ENCODE results near the gene C4BPA.

Gene C4BPA

GRCh38 chr1:207064561-207064960, 39.5 kb upstream of the C4BPA start:
- no peaks in the 10 kb centered on the region for H3K4me1 ChIP-seq (ENCODE audit: control insufficient read depth in 5 of 5, insufficient read depth in 5 of 5, low read length in 5 of 5)
- H3K4me3 ChIP-seq (ENCODE audit: low read depth in 1 of 5, low read length in 5 of 5) = no peak overlapping the region
- no peak overlapping the region for H3K27ac ChIP-seq (ENCODE audit: low read depth, low read length)
- no peaks in the 10 kb centered on the region for H3K9me3 ChIP-seq (ENCODE audit: control insufficient read depth in 5 of 5, low read length in 5 of 5)
- peaks cover 21 to 78% (median 63%) of the 10 kb centered on the region in 5 donors for H3K36me3 ChIP-seq (ENCODE audit: control insufficient read depth in 5 of 5, insufficient read depth in 5 of 5, low read length in 5 of 5)
- H3K27me3 ChIP-seq (ENCODE audit: control insufficient read depth in 5 of 5, insufficient read depth in 4 of 5, low read length in 5 of 5) = no peaks in the 10 kb centered on the region
- H3K9ac ChIP-seq (ENCODE audit: low read length in 5 of 5) = no peak overlapping the region

- Histone ChIP-seq H3K4me3 (ENCODE audit: low read depth in 1 of 5, low read length in 5 of 5) (no peak overlapping the region), H3K27ac (ENCODE audit: low read depth, low read length) (no peak overlapping the region), H3K36me3 (ENCODE audit: control insufficient read depth in 5 of 5, insufficient read depth in 5 of 5, low read length in 5 of 5) (peaks cover 20 to 88% (median 76%) of the 10 kb centered on the region in 5 donors), H3K9me3 (ENCODE audit: control insufficient read depth in 5 of 5, low read length in 5 of 5) (peaks cover 0 to 2% (median 0%) of the 10 kb centered on the region in 5 donors), H3K27me3 (ENCODE audit: control insufficient read depth in 5 of 5, insufficient read depth in 4 of 5, low read length in 5 of 5) (peaks cover 0 to 2% (median 0%) of the 10 kb centered on the region in 5 donors), H3K4me1 (ENCODE audit: control insufficient read depth in 5 of 5, insufficient read depth in 5 of 5, low read length in 5 of 5) (peaks cover 0 to 6% (median 0%) of the 10 kb centered on the region in 5 donors), H3K9ac (ENCODE audit: low read length in 5 of 5) (no peak overlapping the region)
These were observed 36.8 kb upstream of the C4BPA start for GRCh38 chr1:207067185-207067584.

DNA sequence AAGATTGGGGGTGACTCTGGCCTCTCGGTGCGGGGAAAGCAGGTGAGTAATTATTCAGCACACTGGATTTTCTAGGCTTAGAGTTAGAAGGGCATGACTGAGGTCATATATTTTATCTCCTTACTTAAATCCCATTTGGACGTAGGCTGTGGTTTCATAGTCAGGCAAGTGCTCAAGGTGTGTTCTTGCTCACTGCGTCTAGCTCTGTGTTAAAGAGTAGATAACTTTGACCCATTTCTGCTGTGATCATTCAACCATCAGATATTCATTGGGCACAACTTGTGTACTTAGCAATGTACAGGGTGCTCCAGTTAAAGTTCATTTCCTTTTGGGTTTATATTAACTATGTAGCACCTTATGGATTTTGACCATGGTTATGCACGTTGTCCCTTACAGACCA, 36.4 kb upstream of the C4BPA start:
- peaks cover 0 to 2% (median 0%) of the 10 kb centered on the region in 5 donors for H3K27me3 ChIP-seq (ENCODE audit: control insufficient read depth in 5 of 5, insufficient read depth in 4 of 5, low read length in 5 of 5)
- H3K4me1 ChIP-seq (ENCODE audit: control insufficient read depth in 5 of 5, insufficient read depth in 5 of 5, low read length in 5 of 5) = peaks cover 0 to 6% (median 0%) of the 10 kb centered on the region in 5 donors
- H3K27ac ChIP-seq (ENCODE audit: low read depth, low read length) = no peak overlapping the region
- H3K36me3 ChIP-seq (ENCODE audit: control insufficient read depth in 5 of 5, insufficient read depth in 5 of 5, low read length in 5 of 5) = peaks cover 17 to 88% (median 72%) of the 10 kb centered on the region in 5 donors
- no peak overlapping the region for H3K9ac ChIP-seq (ENCODE audit: low read length in 5 of 5)
- H3K9me3 ChIP-seq (ENCODE audit: control insufficient read depth in 5 of 5, low read length in 5 of 5) = peaks cover 0 to 2% (median 0%) of the 10 kb centered on the region in 5 donors
- H3K4me3 ChIP-seq (ENCODE audit: low read depth in 1 of 5, low read length in 5 of 5) = no peak overlapping the region

- Histone ChIP-seq H3K9me3 (ENCODE audit: control insufficient read depth in 5 of 5, low read length in 5 of 5) (peaks cover 0 to 2% (median 0%) of the 10 kb centered on the region in 5 donors), H3K27ac (ENCODE audit: low read depth, low read length) (no peak overlapping the region), H3K36me3 (ENCODE audit: control insufficient read depth in 5 of 5, insufficient read depth in 5 of 5, low read length in 5 of 5) (peaks cover 17 to 76% (median 61%) of the 10 kb centered on the region in 5 donors), H3K9ac (ENCODE audit: low read length in 5 of 5) (no peak overlapping the region), H3K4me1 (ENCODE audit: control insufficient read depth in 5 of 5, insufficient read depth in 5 of 5, low read length in 5 of 5) (peaks cover 0 to 6% (median 0%) of the 10 kb centered on the region in 5 donors), H3K27me3 (ENCODE audit: control insufficient read depth in 5 of 5, insufficient read depth in 4 of 5, low read length in 5 of 5) (peaks cover 0 to 2% (median 0%) of the 10 kb centered on the region in 5 donors), H3K4me3 (ENCODE audit: low read depth in 1 of 5, low read length in 5 of 5) (no peak overlapping the region)
These were observed 35.0 kb upstream of the C4BPA start for GRCh38 chr1:207069061-207069460.

DNA sequence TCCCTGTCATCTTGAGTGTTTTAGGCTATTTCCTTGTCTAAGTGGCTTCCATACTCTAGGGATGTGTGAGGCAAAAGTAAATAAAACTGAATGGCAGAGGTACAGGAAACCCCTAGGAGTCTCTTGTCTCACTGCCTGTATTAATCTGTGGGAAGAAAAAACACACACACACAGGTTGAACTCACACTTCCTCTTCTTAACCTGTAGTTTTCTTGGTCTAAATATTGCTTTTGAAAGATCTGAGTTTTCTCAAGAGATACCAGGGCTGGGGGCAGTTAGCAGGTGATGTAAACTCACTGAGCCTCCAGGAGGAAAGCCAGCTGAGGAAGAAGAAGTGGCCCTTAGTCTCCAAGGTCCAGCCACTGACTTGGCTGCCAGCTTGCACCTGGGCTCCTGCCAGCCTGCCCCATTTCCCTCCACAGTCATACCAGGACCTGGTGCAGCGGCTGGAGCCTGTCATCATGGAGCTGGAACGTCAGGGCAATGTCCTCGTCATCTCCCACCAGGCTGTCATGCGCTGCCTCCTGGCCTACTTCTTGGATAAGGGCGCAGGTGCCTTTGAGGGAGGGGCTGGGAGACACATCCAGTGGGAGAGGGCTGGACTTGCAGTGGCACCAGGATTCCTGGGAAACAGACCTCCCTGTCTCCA, 34.1 kb upstream of the C4BPA start:
- Histone ChIP-seq H3K9me3 (ENCODE audit: control insufficient read depth in 5 of 5, low read length in 5 of 5) (peaks cover 0 to 2% (median 0%) of the 10 kb centered on the region in 5 donors), H3K4me1 (ENCODE audit: control insufficient read depth in 5 of 5, insufficient read depth in 5 of 5, low read length in 5 of 5) (peaks cover 0 to 6% (median 0%) of the 10 kb centered on the region in 5 donors), H3K27ac (ENCODE audit: low read depth, low read length) (no peak overlapping the region), H3K36me3 (ENCODE audit: control insufficient read depth in 5 of 5, insufficient read depth in 5 of 5, low read length in 5 of 5) (peaks cover 17 to 77% (median 53%) of the 10 kb centered on the region in 5 donors), H3K4me3 (ENCODE audit: low read depth in 1 of 5, low read length in 5 of 5) (no peak overlapping the region), H3K27me3 (ENCODE audit: control insufficient read depth in 5 of 5, insufficient read depth in 4 of 5, low read length in 5 of 5) (peaks cover 0 to 2% (median 0%) of the 10 kb centered on the region in 5 donors), H3K9ac (ENCODE audit: low read length in 5 of 5) (no peak overlapping the region)

- H3K27ac ChIP-seq (ENCODE audit: low read depth, low read length) = no peak overlapping the region
- no peak overlapping the region for H3K4me3 ChIP-seq (ENCODE audit: low read depth in 1 of 5, low read length in 5 of 5)
- peak overlapping the region in 1 of 5 donors; percentile 96 for H3K9ac ChIP-seq (ENCODE audit: low read length in 5 of 5)
- peaks cover 0 to 2% (median 0%) of the 10 kb centered on the region in 5 donors for H3K27me3 ChIP-seq (ENCODE audit: control insufficient read depth in 5 of 5, insufficient read depth in 4 of 5, low read length in 5 of 5)
- peaks cover 0 to 2% (median 0%) of the 10 kb centered on the region in 5 donors for H3K9me3 ChIP-seq (ENCODE audit: control insufficient read depth in 5 of 5, low read length in 5 of 5)
- peaks cover 0 to 6% (median 0%) of the 10 kb centered on the region in 5 donors for H3K4me1 ChIP-seq (ENCODE audit: control insufficient read depth in 5 of 5, insufficient read depth in 5 of 5, low read length in 5 of 5)
- peaks cover 17 to 72% (median 50%) of the 10 kb centered on the region in 5 donors for H3K36me3 ChIP-seq (ENCODE audit: control insufficient read depth in 5 of 5, insufficient read depth in 5 of 5, low read length in 5 of 5)
These were observed 33.2 kb upstream of the C4BPA start for GRCh38 chr1:207070811-207071210.

GRCh38 chr1:207071426-207071825, 32.6 kb upstream of the C4BPA start:
- Histone ChIP-seq H3K9me3 (ENCODE audit: control insufficient read depth in 5 of 5, low read length in 5 of 5) (peaks cover 0 to 2% (median 0%) of the 10 kb centered on the region in 5 donors), H3K4me1 (ENCODE audit: control insufficient read depth in 5 of 5, insufficient read depth in 5 of 5, low read length in 5 of 5) (peaks cover 0 to 6% (median 0%) of the 10 kb centered on the region in 5 donors), H3K27me3 (ENCODE audit: control insufficient read depth in 5 of 5, insufficient read depth in 4 of 5, low read length in 5 of 5) (peaks cover 0 to 2% (median 0%) of the 10 kb centered on the region in 5 donors), H3K36me3 (ENCODE audit: control insufficient read depth in 5 of 5, insufficient read depth in 5 of 5, low read length in 5 of 5) (peaks cover 13 to 69% (median 48%) of the 10 kb centered on the region in 5 donors), H3K4me3 (ENCODE audit: low read depth in 1 of 5, low read length in 5 of 5) (no peak overlapping the region), H3K9ac (ENCODE audit: low read length in 5 of 5) (peak overlapping the region in 1 of 5 donors; percentile 96), H3K27ac (ENCODE audit: low read depth, low read length) (no peak overlapping the region)

DNA sequence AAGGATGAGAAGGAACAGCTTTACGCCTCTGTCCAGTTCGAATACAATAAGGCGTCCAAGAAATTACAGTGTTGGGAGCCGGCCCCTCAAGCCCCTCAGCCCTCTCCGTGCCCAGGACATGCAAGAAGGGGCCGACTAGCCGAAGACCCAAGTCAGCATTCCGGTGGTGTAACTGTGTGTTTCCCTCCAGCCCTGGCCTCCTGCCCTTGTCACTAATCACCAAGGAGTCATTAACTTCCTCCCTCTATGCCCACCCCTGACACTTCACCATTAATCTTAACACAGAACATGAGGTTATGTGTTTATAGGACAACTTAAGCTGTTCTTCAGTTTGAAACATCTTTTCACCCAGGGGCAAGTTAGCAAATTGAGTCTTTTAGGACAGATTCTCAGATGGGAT, 31.8 kb upstream of the C4BPA start:
- Histone ChIP-seq H3K27ac (ENCODE audit: low read depth, low read length) (no peak overlapping the region), H3K36me3 (ENCODE audit: control insufficient read depth in 5 of 5, insufficient read depth in 5 of 5, low read length in 5 of 5) (peaks cover 13 to 64% (median 45%) of the 10 kb centered on the region in 5 donors), H3K4me3 (ENCODE audit: low read depth in 1 of 5, low read length in 5 of 5) (no peak overlapping the region), H3K27me3 (ENCODE audit: control insufficient read depth in 5 of 5, insufficient read depth in 4 of 5, low read length in 5 of 5) (peaks cover 0 to 2% (median 0%) of the 10 kb centered on the region in 5 donors), H3K4me1 (ENCODE audit: control insufficient read depth in 5 of 5, insufficient read depth in 5 of 5, low read length in 5 of 5) (peaks cover 0 to 6% (median 0%) of the 10 kb centered on the region in 5 donors), H3K9me3 (ENCODE audit: control insufficient read depth in 5 of 5, low read length in 5 of 5) (peaks cover 0 to 2% (median 0%) of the 10 kb centered on the region in 5 donors), H3K9ac (ENCODE audit: low read length in 5 of 5) (no peak overlapping the region)

DNA sequence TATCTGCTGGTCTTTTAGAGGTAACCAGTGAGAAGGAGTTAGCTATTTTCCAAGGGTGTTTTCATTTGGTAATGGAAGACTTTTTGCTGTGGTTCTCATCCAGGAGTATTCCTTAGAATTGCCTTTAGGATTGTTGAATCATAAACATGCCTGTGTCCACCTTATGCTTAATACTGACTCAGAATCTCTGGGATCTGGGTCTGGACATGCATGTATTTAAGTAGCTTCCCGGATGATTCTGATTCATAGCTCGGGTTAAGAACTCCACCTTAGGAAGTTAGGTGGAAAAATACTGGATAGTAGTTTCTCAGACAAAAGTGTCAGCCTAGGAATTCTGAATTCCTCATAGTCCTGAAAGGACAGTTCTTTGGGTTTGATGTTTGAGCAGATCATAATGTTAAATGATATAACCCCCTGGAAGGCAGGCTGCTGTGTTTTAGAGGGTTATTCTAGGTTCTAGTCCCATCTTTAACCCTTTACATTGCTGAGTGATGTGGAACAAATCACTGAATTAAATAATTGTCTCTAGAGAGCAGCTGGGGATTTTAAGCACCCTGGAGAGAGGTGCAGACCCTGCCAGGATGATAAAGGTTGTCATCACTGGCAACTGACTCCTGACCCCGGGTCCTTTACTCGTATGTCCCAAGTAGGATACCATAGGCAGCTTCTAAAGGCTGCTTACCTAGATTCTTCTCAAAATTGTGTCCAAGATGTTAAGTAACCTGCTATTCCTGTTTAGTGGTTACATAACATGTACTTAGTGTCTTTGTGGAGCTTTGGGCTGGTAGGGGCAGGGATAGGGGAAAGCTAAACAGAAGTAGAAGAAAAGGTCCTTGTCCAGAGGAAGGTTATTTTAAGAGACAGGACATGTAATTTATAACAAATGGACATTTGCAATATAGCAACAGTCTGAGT, 29.9 kb upstream of the C4BPA start:
- H3K9me3 ChIP-seq (ENCODE audit: control insufficient read depth in 5 of 5, low read length in 5 of 5) = peaks cover 0 to 2% (median 0%) of the 10 kb centered on the region in 5 donors
- peaks cover 0 to 6% (median 0%) of the 10 kb centered on the region in 5 donors for H3K4me1 ChIP-seq (ENCODE audit: control insufficient read depth in 5 of 5, insufficient read depth in 5 of 5, low read length in 5 of 5)
- no peak overlapping the region for H3K9ac ChIP-seq (ENCODE audit: low read length in 5 of 5)
- no peak overlapping the region for H3K27ac ChIP-seq (ENCODE audit: low read depth, low read length)
- H3K36me3 ChIP-seq (ENCODE audit: control insufficient read depth in 5 of 5, insufficient read depth in 5 of 5, low read length in 5 of 5) = peaks cover 8 to 49% (median 32%) of the 10 kb centered on the region in 5 donors
- peaks cover 0 to 2% (median 0%) of the 10 kb centered on the region in 5 donors for H3K27me3 ChIP-seq (ENCODE audit: control insufficient read depth in 5 of 5, insufficient read depth in 4 of 5, low read length in 5 of 5)
- H3K4me3 ChIP-seq (ENCODE audit: low read depth in 1 of 5, low read length in 5 of 5) = no peak overlapping the region
